Neural cell (in vitro differentiated cells): ENCODE data around the gene PDGFB. TPM values are rescaled to one million over a fixed set of nuclear protein-coding genes. Genes with fewer than 3 reads are reported as not detected.

ENCODE experiments used
- H2AFZ ChIP-seq: fragments of 200-600, 300-800 bp; sonication (generic), shearing (Covaris generic); 2 replicates; pipeline ENCODE4 v1.6.0; 2014; ENCODE audit warnings: low read depth, mild to moderate bottlenecking, antibody characterized with exemption, low read length, moderate library complexity
- H3F3A ChIP-seq: fragments of 200-600 bp; shearing (Covaris generic); 2 replicates; pipeline ENCODE4 v1.6.1; 2016; ENCODE audit warnings: mild to moderate bottlenecking, moderate library complexity, mixed read lengths, antibody characterized with exemption, low read length; ENCODE audit not compliant: insufficient read depth, poor library complexity, severe bottlenecking
- H3K27ac ChIP-seq: fragments of 200-600, 300-800 bp; sonication (generic), shearing (Covaris generic); 2 replicates; pipeline ENCODE4 v1.5.1; 2014; ENCODE audit warnings: mild to moderate bottlenecking, low read length, moderate library complexity
- H3K27me3 ChIP-seq: fragments of 300-800, 200-600 bp; sonication (generic), shearing (Covaris generic); 2 replicates; pipeline ENCODE4 v1.6.0; 2014; ENCODE audit warnings: mild to moderate bottlenecking, low read depth, low read length, moderate library complexity; ENCODE audit not compliant: insufficient read depth
- H3K36me3 ChIP-seq: fragments of 300-800, 200-600 bp; sonication (generic), shearing (Covaris generic); 2 replicates; pipeline ENCODE4 v1.5.1; 2014; ENCODE audit warnings: mild to moderate bottlenecking, antibody characterized with exemption, low read length, moderate library complexity; ENCODE audit not compliant: insufficient read depth
- H3K4me2 ChIP-seq: fragments of 300-800, 200-600 bp; sonication (generic), shearing (Covaris generic); 2 replicates; pipeline ENCODE4 v1.6.0; 2014; ENCODE audit warnings: mild to moderate bottlenecking, low read length
- H3K4me3 ChIP-seq: fragments of 300-800, 200-600 bp; sonication (generic), shearing (Covaris generic); 2 replicates; pipeline ENCODE4 v1.5.1; 2014; ENCODE audit warnings: mild to moderate bottlenecking, low read length, moderate library complexity
- H3K79me2 ChIP-seq: fragments of 200-600 bp; shearing (Covaris generic); replicated peaks from 2 replicates; pipeline ENCODE4 v1.6.0; 2014; ENCODE audit warnings: mild to moderate bottlenecking, low read length, moderate library complexity; ENCODE audit not compliant: insufficient read depth
- H3K9ac ChIP-seq: fragments of 300-800, 200-600 bp; sonication (generic), shearing (Covaris generic); 2 replicates; pipeline ENCODE4 v1.6.1; 2016; ENCODE audit warnings: mild to moderate bottlenecking, low read length, mixed read lengths
- H3K9me2 ChIP-seq: fragments of 200-600 bp; shearing (Covaris generic); 2 replicates; pipeline ENCODE4 v1.6.1; 2016; ENCODE audit warnings: mild to moderate bottlenecking, low read length, mixed read lengths; ENCODE audit not compliant: insufficient read depth
- H3K9me3 ChIP-seq: fragments of 200-600, 300-800 bp; sonication (generic), shearing (Covaris generic); 2 replicates; pipeline ENCODE4 v1.6.1; 2016; ENCODE audit warnings: mild to moderate bottlenecking, mixed run types, low read length, moderate library complexity, mixed read lengths
- H4K20me1 ChIP-seq: fragments of 200-600 bp; shearing (Covaris generic); 2 replicates; pipeline ENCODE4 v1.6.1; 2016; ENCODE audit warnings: mild to moderate bottlenecking, mixed run types; ENCODE audit not compliant: insufficient read depth
- EP300 ChIP-seq: fragments of 450-650 bp; conservative IDR thresholded peaks from 2 replicates; pipeline ENCODE4 v1.6.1; 2014; ENCODE audit warnings: antibody characterized with exemption, mild to moderate bottlenecking, moderate library complexity; ENCODE audit not compliant: poor library complexity, severe bottlenecking
- EZH2 ChIP-seq: fragments of 200-600, 300-800 bp; shearing (Covaris generic), sonication (generic); IDR thresholded peaks from 2 replicates; pipeline ENCODE4 v1.6.1; 2014; ENCODE audit warnings: antibody characterized with exemption, low read length, borderline replicate concordance, mild to moderate bottlenecking; ENCODE audit not compliant: insufficient read depth, poor library complexity, severe bottlenecking
- MXI1 ChIP-seq: fragments of 450-650 bp; conservative IDR thresholded peaks from 2 replicates; pipeline ENCODE4 v1.6.1; 2014; ENCODE audit warnings: antibody characterized with exemption, mild to moderate bottlenecking; ENCODE audit not compliant: poor library complexity, severe bottlenecking
- POLR2AphosphoS5 ChIP-seq: IDR thresholded peaks from 2 replicates; pipeline ENCODE4 v1.6.1; 2012
- RAD21 ChIP-seq: fragments of 450-650 bp; conservative IDR thresholded peaks from 2 replicates; pipeline ENCODE4 v1.6.1; 2014; ENCODE audit warnings: antibody characterized with exemption, mild to moderate bottlenecking, moderate library complexity
- SMC3 ChIP-seq: fragments of 450-650 bp; conservative IDR thresholded peaks from 2 replicates; pipeline ENCODE4 v1.6.1; 2014; ENCODE audit warnings: antibody characterized with exemption, mild to moderate bottlenecking, moderate library complexity; ENCODE audit not compliant: poor library complexity
- TAF1 ChIP-seq: IDR thresholded peaks from 2 replicates; pipeline ENCODE4 v1.6.1; 2012; ENCODE audit warnings: low read depth
- polyA plus RNA-seq: library from polyadenylated mRNA; depleted of rRNA; stranded (reverse); fragments of >200 nt; gene quantifications from 2 replicates; pipeline ENCODE4 v1.2.3, GENCODE V29; 2014
- TF ChIP-seq, protein P1 (sequence below): fragments of 450-650 bp; IDR thresholded peaks from 2 replicates; pipeline ENCODE4 v1.5.1; 2014; ENCODE audit warnings: antibody characterized with exemption, mild to moderate bottlenecking, moderate library complexity; ENCODE audit not compliant: poor library complexity, severe bottlenecking
- TF ChIP-seq, protein P2 (sequence below): IDR thresholded peaks from 2 replicates; pipeline ENCODE4 v1.6.1; 2012; ENCODE audit warnings: borderline replicate concordance

The PDGFB gene
- polyA plus RNA-seq, 1 donor from 2014 or later: 0.61 TPM

DNA sequence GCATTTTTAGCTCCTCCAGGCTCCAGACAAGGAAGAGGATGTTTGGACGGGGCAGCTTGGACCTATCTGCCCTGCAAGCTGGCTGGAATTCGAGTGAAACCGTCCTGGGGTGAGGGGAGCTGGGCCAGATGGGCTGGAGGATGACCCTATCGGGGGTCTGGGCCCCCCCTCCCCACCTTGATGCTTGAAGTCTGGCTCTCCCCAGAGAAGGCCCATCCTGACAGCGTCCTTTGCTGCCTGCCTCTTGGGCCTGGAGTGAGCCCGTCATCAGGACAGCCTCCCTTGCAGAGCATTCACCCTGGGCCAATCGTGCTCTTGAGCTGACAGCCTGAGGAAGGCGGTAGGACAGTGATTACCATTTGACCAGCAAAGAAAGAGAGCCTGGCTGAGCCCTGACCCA lies 5.3 kb upstream of the PDGFB start:
- no peak overlapping the region for H3K9ac ChIP-seq
- H3F3A ChIP-seq: no peaks in the 10 kb centered on the region
- H3K36me3 ChIP-seq: no peaks in the 10 kb centered on the region
- H3K79me2 ChIP-seq: no peaks in the 10 kb centered on the region
- H3K4me2 ChIP-seq: no peak overlapping the region
- H3K4me3 ChIP-seq: no peak overlapping the region
- no peaks in the 10 kb centered on the region for H3K9me3 ChIP-seq
- no peaks in the 10 kb centered on the region for H4K20me1 ChIP-seq
- H2AFZ ChIP-seq: no peak overlapping the region
- H3K27me3 ChIP-seq: peaks cover 23% of the 10 kb centered on the region
- H3K27ac ChIP-seq: no peak overlapping the region
- H3K9me2 ChIP-seq: no peaks in the 10 kb centered on the region
- TF ChIP-seq RAD21: no peak
- no peak for TF ChIP-seq MXI1
- TF ChIP-seq SMC3: no peak
- TF ChIP-seq EP300: no peak
- no peak for TF ChIP-seq EZH2
- no peak for TF ChIP-seq POLR2AphosphoS5
- TF ChIP-seq, protein P1, sequence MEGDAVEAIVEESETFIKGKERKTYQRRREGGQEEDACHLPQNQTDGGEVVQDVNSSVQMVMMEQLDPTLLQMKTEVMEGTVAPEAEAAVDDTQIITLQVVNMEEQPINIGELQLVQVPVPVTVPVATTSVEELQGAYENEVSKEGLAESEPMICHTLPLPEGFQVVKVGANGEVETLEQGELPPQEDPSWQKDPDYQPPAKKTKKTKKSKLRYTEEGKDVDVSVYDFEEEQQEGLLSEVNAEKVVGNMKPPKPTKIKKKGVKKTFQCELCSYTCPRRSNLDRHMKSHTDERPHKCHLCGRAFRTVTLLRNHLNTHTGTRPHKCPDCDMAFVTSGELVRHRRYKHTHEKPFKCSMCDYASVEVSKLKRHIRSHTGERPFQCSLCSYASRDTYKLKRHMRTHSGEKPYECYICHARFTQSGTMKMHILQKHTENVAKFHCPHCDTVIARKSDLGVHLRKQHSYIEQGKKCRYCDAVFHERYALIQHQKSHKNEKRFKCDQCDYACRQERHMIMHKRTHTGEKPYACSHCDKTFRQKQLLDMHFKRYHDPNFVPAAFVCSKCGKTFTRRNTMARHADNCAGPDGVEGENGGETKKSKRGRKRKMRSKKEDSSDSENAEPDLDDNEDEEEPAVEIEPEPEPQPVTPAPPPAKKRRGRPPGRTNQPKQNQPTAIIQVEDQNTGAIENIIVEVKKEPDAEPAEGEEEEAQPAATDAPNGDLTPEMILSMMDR: no peak
- TF ChIP-seq, protein P2, sequence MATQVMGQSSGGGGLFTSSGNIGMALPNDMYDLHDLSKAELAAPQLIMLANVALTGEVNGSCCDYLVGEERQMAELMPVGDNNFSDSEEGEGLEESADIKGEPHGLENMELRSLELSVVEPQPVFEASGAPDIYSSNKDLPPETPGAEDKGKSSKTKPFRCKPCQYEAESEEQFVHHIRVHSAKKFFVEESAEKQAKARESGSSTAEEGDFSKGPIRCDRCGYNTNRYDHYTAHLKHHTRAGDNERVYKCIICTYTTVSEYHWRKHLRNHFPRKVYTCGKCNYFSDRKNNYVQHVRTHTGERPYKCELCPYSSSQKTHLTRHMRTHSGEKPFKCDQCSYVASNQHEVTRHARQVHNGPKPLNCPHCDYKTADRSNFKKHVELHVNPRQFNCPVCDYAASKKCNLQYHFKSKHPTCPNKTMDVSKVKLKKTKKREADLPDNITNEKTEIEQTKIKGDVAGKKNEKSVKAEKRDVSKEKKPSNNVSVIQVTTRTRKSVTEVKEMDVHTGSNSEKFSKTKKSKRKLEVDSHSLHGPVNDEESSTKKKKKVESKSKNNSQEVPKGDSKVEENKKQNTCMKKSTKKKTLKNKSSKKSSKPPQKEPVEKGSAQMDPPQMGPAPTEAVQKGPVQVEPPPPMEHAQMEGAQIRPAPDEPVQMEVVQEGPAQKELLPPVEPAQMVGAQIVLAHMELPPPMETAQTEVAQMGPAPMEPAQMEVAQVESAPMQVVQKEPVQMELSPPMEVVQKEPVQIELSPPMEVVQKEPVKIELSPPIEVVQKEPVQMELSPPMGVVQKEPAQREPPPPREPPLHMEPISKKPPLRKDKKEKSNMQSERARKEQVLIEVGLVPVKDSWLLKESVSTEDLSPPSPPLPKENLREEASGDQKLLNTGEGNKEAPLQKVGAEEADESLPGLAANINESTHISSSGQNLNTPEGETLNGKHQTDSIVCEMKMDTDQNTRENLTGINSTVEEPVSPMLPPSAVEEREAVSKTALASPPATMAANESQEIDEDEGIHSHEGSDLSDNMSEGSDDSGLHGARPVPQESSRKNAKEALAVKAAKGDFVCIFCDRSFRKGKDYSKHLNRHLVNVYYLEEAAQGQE: no peak
- no peak for TF ChIP-seq TAF1

DNA sequence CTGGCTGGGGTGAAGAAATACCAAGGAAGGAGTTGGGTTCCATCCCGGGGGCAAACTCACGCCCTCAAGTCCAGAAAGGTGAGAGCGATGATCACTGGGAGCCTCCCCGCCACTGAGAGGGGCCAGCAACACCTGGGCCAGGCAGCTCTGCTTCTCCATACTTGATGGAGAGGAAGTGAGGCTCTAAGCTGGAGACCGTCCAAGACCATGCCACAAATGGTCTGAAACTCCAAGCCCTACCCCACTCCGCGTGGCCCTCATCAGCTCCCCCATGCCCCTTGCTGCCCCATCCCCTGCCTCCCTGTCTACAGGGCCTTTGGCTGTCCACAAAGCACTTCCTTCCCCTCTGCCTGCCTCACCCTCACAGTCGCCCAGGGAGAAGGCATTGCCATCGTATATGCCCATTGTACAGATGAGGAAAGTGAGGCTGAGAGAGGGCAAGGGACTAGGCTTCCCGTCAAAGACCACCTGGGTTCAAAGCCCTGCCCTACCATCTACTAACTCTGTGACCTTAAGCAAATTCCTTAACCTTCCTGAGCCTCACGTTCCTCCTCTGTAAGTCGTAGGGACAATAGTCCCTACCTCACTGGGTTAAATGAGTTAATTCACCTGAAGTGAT lies 4.4 kb upstream of the PDGFB start:
- H3K79me2 ChIP-seq: no peaks in the 10 kb centered on the region
- H4K20me1 ChIP-seq: no peaks in the 10 kb centered on the region
- H3K9me3 ChIP-seq: no peaks in the 10 kb centered on the region
- H3K4me2 ChIP-seq: no peak overlapping the region
- H3K27ac ChIP-seq: no peak overlapping the region
- TF ChIP-seq TAF1 (no peak), EZH2 (no peak), RAD21 (no peak), EP300 (no peak), POLR2AphosphoS5 (no peak), SMC3 (no peak), MXI1 (no peak)
- TF ChIP-seq, protein P2: no peak
- TF ChIP-seq, protein P1: no peak
- H2AFZ ChIP-seq: no peak overlapping the region
- no peak overlapping the region for H3K4me3 ChIP-seq
- peaks cover 31% of the 10 kb centered on the region for H3K27me3 ChIP-seq
- H3K9ac ChIP-seq: no peak overlapping the region
- H3K36me3 ChIP-seq: no peaks in the 10 kb centered on the region
- H3F3A ChIP-seq: no peaks in the 10 kb centered on the region
- H3K9me2 ChIP-seq: no peaks in the 10 kb centered on the region
